Kidney epithelial cell (primary cell): ENCODE data around the gene MIPOL1. TPM values are rescaled to one million over a fixed set of nuclear protein-coding genes. Genes with fewer than 3 reads are reported as not detected.
"Not testable (repeated sequence)": the region's sequence is repeated elsewhere in the genome, so short reads cannot be mapped to it uniquely, and the experiment has no call there.

Experiments
- DNase-seq: peaks from one replicate; pipeline ENCODE4 v3.0.0-alpha.2; 2010; ENCODE audit warnings: low read depth
- H3K27me3 ChIP-seq: 2 replicates; pipeline ENCODE4 v1.6.0; 2011; ENCODE audit warnings: low read length; ENCODE audit not compliant: control insufficient read depth, insufficient read depth
- H3K36me3 ChIP-seq: 2 replicates; pipeline ENCODE4 v1.5.1; 2011; ENCODE audit warnings: low read length; ENCODE audit not compliant: control insufficient read depth, insufficient read depth
- H3K4me3 ChIP-seq: 2 replicates; pipeline ENCODE4 v1.5.1; 2011; ENCODE audit warnings: low read depth, mild to moderate bottlenecking, control low read depth, low read length
- total RNA-seq: library from RNA; depleted of rRNA; stranded (reverse); fragments of >200 nt; gene quantifications from 2 replicates; pipeline ENCODE4 v1.2.3, GENCODE V29; 2015
- TF ChIP-seq, protein P1 (sequence below): IDR thresholded peaks from 2 replicates; pipeline ENCODE4 v1.5.1; 2011; ENCODE audit warnings: mild to moderate bottlenecking, moderate library complexity, low read length, control low read depth, inconsistent platforms; ENCODE audit not compliant: insufficient read depth, poor library complexity, severe bottlenecking

The MIPOL1 gene
- total RNA-seq, 1 donor from 2014 or later = 7.1 TPM

DNA sequence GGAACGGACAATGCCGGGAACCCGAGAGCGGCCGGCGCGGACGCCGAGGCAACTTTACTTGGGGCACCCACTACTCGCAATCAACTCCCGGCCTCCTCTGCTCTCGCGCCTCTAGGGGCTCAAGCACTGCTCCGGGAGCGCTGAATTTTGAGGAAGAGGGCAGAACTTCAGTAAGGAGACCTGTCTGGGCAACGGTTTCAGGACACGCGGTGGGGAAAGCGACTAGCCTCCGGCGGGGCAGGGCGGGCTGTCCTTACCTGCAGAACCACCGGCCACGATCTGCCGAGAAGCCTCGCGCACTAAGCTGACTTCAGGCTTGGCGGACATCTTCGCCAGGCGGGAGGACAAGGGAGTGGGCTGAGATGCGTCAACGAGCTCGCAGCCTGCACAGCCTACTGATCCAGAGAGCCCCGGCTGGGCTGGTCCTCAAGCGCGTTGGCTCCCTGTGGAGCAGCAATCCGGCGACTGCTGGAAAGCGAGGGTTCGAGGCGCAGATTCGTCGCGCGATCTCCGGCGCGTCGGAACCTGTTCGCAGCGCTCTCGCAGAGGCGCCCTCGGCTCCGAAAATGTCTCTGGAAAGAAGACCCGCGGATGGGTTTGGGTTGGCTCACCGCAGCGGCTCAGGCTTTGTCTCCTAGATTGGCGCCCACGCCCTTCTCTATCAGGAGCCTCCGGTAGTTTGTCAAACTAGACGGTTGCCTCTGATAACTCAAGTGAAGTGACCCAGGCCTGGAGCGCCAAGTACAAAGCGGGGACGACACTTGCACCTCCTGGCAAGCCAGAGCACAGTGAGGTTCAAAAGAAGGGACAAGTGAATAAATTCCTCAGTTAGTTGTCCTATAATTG, 25.5 kb upstream of the MIPOL1 start, which contains the start of gene SLC25A21:
SLC25A21 (minus strand) TSS at position 583 of the 846 bp plus-strand sequence.
- Histone ChIP-seq H3K27me3 (no peaks in the 10 kb centered on the region), H3K36me3 (no peaks in the 10 kb centered on the region), H3K4me3 (peak within 1 kb of the TSS; percentile 61)
- TF ChIP-seq, protein P1, sequence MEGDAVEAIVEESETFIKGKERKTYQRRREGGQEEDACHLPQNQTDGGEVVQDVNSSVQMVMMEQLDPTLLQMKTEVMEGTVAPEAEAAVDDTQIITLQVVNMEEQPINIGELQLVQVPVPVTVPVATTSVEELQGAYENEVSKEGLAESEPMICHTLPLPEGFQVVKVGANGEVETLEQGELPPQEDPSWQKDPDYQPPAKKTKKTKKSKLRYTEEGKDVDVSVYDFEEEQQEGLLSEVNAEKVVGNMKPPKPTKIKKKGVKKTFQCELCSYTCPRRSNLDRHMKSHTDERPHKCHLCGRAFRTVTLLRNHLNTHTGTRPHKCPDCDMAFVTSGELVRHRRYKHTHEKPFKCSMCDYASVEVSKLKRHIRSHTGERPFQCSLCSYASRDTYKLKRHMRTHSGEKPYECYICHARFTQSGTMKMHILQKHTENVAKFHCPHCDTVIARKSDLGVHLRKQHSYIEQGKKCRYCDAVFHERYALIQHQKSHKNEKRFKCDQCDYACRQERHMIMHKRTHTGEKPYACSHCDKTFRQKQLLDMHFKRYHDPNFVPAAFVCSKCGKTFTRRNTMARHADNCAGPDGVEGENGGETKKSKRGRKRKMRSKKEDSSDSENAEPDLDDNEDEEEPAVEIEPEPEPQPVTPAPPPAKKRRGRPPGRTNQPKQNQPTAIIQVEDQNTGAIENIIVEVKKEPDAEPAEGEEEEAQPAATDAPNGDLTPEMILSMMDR = no peak
- DNase-seq = peak; percentile 35

DNA sequence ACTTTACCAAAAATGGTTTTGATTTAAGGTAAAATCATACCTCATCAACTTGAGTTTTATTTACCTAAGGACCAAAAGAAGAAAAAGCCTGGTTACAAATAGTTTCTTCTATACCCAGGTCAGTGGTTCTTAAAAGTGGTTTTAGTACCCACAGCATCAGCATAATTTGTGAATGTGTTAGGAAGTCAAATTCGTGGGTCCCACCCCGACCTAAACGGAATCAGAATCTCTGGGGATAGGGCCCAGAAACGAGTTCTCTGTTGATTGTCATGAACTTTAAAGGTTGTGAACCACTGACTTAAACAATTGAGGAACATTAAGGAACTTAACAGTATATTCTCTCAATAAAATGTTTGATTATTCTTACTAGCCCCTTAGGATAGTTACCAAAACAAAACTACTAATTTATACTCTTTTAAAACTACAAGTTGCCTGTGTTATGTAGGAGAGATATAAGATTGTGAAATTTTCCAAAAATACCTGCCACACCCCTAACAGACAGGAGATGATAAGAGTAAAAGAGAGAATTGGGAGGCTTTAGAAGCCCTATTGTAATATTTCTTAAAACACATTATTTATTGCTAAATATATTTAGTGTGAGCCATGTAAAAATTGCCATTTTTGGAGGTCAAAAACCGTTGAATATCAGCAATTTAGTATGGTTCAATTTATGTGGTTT, 24.7 kb upstream of the MIPOL1 start:
- TF ChIP-seq, protein P1 = no peak
- Histone ChIP-seq H3K36me3 (no peaks in the 10 kb centered on the region), H3K4me3 (peak overlapping the region; percentile 61), H3K27me3 (no peaks in the 10 kb centered on the region)
- no peak for DNase-seq

- TF ChIP-seq, protein P1 = no peak
- Histone ChIP-seq H3K4me3 (no peak overlapping the region), H3K36me3 (no peaks in the 10 kb centered on the region), H3K27me3 (no peaks in the 10 kb centered on the region)
- DNase-seq = no peak
These were observed 17.7 kb upstream of the MIPOL1 start for GRCh38 chr14:37179896-37180502.

- H3K27me3 ChIP-seq, DNase-seq, H3K4me3 ChIP-seq, H3K36me3 ChIP-seq: not testable (repeated sequence)
These were observed 16.9 kb upstream of the MIPOL1 start for GRCh38 chr14:37180886-37181285.

DNA sequence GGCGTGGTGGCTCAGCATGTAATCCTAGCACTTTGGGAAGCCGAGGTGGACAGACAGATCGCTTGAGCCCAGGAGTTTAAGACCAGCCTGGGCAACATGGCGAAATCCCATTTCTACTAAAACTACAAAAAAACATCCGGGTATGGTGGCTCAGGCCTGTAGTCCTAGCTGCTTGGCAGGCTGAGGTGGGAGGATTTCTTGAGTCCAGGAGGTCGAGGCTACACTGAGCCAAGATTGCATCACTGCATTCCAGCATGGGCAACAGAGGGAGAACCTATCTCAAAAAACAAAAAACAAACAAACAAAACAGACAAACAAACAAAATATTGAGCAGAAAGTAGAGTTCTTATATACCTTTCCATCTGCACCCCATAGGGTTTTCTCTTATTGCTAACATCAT, 16.3 kb upstream of the MIPOL1 start:
- H3K4me3 ChIP-seq = no peak overlapping the region
- no peaks in the 10 kb centered on the region for H3K36me3 ChIP-seq
- DNase-seq = no peak
- H3K27me3 ChIP-seq = no peaks in the 10 kb centered on the region
- TF ChIP-seq, protein P1 = no peak

DNA sequence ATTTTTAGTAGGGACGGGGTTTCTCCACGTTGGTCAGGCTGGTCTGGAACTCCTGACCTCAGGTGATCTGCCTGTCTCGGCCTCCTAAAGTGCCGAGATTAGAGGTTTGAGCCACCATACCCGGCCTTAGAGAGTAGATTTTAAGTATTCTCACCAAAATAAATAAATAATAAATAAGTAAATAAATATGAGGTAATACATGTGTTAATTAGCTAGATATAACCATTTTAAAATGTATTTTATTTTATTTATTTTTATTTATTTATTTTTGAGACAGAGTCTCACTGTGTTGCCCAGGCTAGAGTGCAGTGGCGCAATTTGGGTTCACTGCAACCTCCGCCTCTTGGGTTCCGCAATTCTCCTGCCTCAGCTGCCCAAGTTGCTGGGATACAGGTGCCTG, 13.2 kb upstream of the MIPOL1 start:
- not testable (repeated sequence) for H3K4me3 ChIP-seq, DNase-seq, H3K27me3 ChIP-seq, H3K36me3 ChIP-seq
